ENCODE data around the gene GFRA4. TPM values are rescaled to one million over a fixed set of nuclear protein-coding genes. Genes with fewer than 3 reads are reported as not detected.

The GFRA4 gene
- total RNA-seq, 2 donors from 2014 or later = not detected

DNA sequence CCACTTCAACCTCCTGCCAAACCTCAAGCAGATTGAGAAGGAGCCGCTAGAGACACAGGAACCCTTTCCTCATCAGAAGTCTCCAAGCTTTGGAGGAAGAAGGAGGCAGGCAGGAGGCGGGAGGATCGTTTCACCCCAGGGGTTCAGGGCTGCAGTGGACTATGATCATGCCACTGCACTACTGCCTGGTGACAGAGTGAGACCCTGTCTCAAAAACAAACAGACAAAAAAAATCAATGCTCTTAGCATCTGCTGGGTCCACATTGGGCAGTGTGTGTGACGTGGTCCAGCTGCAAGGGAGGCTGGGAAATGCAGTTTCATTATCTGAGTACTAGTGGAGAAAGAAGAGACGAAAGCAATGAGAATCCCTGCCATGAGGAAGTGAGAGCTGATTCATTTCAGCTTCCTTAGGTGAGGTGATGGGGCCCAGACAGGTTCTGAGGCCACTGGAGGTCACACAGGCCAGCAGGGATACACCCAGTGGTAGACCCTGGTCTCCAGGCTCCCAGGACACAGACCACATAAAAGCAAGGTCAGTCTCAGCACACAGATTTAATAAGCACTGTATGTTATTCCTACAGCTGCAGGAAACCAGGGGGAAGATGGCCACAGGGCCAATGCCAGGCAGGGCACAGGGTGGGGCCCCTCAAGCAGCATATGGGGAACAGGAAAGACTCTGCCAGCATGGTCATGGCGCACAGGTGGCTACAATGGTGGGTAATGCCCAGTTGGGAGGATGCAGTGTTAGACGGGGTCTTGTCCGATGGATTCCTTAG lies 4.3 kb downstream of the GFRA4 start:
- no peak overlapping the region for H3K27ac ChIP-seq
- no peak overlapping the region for H3K4me3 ChIP-seq
- DNase-seq = no peak
- no peaks in the 10 kb centered on the region for H3K36me3 ChIP-seq
- H3K27me3 ChIP-seq = peaks cover 27% of the 10 kb centered on the region
- TF ChIP-seq, protein P1, sequence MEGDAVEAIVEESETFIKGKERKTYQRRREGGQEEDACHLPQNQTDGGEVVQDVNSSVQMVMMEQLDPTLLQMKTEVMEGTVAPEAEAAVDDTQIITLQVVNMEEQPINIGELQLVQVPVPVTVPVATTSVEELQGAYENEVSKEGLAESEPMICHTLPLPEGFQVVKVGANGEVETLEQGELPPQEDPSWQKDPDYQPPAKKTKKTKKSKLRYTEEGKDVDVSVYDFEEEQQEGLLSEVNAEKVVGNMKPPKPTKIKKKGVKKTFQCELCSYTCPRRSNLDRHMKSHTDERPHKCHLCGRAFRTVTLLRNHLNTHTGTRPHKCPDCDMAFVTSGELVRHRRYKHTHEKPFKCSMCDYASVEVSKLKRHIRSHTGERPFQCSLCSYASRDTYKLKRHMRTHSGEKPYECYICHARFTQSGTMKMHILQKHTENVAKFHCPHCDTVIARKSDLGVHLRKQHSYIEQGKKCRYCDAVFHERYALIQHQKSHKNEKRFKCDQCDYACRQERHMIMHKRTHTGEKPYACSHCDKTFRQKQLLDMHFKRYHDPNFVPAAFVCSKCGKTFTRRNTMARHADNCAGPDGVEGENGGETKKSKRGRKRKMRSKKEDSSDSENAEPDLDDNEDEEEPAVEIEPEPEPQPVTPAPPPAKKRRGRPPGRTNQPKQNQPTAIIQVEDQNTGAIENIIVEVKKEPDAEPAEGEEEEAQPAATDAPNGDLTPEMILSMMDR (IDR thresholded peaks at IDR 0.05) = no peak
- H3K9me3 ChIP-seq = no peaks in the 10 kb centered on the region
- no peaks in the 10 kb centered on the region for H3K4me1 ChIP-seq
- intact Hi-C loops (cut with DNase I) = no loop called here
- no peak overlapping the region for H3K9ac ChIP-seq (ENCODE audit: low read depth in 2 of 2, low read length in 2 of 2)

DNA sequence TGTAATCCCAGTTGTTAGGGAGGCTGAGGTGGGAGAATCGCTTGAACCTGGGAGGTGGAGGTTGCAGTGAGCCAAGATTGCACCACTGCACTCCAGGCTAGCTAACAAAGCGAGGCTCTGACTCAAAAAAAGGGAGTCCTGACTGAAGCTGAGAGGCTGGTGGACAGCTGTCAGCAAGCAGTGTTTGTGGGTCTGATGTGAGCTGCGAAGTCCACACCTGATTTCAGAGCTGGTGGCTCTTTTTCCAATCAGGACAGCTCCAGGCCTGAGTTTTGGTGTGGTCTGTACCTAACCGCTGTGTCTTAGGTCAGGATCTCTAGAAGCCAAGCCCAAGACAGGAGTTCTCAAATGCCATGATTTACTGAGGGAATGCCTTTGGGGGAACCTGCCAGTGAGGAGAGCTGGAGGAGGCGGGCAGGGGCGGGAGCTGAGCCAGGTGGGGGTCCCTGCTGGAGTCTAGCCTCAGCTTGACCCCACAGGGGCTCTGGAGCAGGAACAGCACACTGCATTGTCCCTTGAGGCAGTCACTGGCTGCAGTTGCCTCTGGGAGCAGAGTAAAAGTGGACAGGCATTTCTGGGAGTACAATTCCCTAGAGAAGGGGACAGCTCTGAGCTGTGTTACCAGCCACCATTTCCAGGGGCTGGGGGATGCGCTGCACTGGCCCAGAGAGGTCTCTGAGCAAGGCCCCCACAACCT lies 5.0 kb downstream of the GFRA4 start:
- Histone ChIP-seq H3K9ac (ENCODE audit: low read depth in 2 of 2, low read length in 2 of 2) (no peak overlapping the region), H3K4me1 (no peaks in the 10 kb centered on the region), H3K4me3 (no peak overlapping the region), H3K27ac (no peak overlapping the region), H3K27me3 (peaks cover 27% of the 10 kb centered on the region), H3K9me3 (no peaks in the 10 kb centered on the region), H3K36me3 (no peaks in the 10 kb centered on the region)
- TF ChIP-seq, protein P1 (IDR thresholded peaks at IDR 0.05) = no peak
- intact Hi-C loops (cut with DNase I) = no loop called here
- DNase-seq = no peak

DNA sequence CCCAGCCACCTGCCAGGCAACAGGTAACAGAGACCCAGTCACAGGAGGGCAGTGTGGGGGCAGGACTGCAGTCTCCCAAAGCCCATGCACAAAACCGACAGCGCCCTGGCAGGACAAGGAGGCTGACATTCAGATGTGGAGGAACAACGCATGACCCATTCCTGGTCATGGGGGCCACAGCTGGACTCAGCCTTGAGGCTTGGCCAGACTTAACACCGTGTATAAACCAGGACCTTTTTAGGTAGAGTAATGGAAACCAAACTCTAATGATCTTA lies 8.1 kb downstream of the GFRA4 start:
- intact Hi-C loops (cut with DNase I) = no loop called here
- Histone ChIP-seq H3K4me1 (no peaks in the 10 kb centered on the region), H3K27ac (no peak overlapping the region), H3K27me3 (peaks cover 2% of the 10 kb centered on the region), H3K9ac (ENCODE audit: low read depth in 2 of 2, low read length in 2 of 2) (no peak overlapping the region), H3K4me3 (no peak overlapping the region), H3K36me3 (no peaks in the 10 kb centered on the region), H3K9me3 (no peaks in the 10 kb centered on the region)
- DNase-seq = no peak
- TF ChIP-seq, protein P1 (IDR thresholded peaks at IDR 0.05) = no peak

DNA sequence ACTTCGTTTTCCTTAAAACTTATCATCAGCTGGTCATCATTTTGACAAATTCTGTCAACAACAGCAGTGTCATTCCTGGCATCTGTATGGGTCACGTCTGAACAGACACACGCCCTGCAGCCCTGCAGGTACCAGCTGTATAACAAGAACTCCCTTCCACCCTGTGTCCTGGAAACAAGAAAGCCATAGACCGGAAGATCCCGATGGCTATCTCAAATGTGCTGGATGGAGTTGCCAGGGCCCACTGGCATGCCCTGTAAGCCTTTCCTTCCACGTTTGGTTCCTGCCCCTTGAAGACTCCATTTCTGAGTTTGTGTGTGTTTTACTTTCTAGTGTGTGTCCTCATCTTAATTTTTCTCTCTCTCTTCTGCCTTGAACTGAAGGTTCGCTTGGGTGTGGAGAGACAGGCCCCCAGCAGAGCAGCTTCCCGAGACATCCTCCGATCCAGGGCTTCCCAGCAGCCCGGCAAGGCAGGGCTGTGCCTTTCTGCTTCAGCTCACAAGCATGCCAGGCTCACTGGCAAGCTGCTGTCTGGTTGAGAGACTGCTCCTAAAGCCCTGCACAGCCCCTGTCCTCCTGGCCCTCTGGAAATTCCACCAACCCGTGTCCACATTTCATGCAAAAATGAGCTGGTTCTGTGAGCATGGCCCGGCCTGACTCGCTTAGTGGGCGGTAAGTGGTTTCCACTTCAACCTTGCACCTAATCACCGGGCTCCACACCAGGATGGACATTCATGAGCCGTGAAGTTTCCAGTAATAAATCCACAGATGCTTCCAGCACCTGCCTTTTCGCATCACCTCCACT lies 8.7 kb downstream of the GFRA4 start:
- DNase-seq = no peak
- Histone ChIP-seq H3K27ac (no peak overlapping the region), H3K4me1 (no peaks in the 10 kb centered on the region), H3K36me3 (no peaks in the 10 kb centered on the region), H3K9me3 (no peaks in the 10 kb centered on the region), H3K27me3 (no peaks in the 10 kb centered on the region), H3K4me3 (no peak overlapping the region), H3K9ac (ENCODE audit: low read depth in 2 of 2, low read length in 2 of 2) (no peak overlapping the region)
- intact Hi-C loops (cut with DNase I) = no loop called here
- TF ChIP-seq, protein P1 (IDR thresholded peaks at IDR 0.05) = no peak

DNA sequence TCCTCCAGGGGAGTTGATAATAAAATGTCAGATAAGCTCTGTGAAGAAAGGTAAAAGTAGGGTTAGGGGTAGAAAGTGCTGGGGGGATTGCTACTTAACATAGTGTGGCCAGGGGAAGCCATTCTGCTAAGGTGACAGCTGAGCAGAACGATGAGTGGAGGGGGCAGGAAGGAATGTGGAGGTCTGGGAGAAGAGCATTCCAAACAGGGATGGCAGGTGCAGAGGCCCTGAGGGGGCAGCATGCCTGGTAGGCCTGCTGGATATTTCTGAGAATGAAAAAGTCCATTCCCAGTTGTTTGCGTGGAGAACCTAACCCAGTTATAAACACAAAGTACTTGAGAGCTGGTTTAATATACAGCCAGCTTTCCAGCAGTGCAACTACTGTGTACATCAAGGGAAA lies 9.3 kb downstream of the GFRA4 start:
- no peaks in the 10 kb centered on the region for H3K27me3 ChIP-seq
- no peaks in the 10 kb centered on the region for H3K9me3 ChIP-seq
- H3K9ac ChIP-seq (ENCODE audit: low read depth in 2 of 2, low read length in 2 of 2) = no peak overlapping the region
- TF ChIP-seq, protein P1 (IDR thresholded peaks at IDR 0.05) = no peak
- H3K27ac ChIP-seq = no peak overlapping the region
- no peaks in the 10 kb centered on the region for H3K4me1 ChIP-seq
- H3K4me3 ChIP-seq = no peak overlapping the region
- intact Hi-C loops (cut with DNase I) = no loop called here
- no peak for DNase-seq
- H3K36me3 ChIP-seq = no peaks in the 10 kb centered on the region
